NCI-H2107 treated with DMSO at 0.1 percent for 48 hours (cell line): ENCODE results near the gene F13A1.

Experiments
- DNase-seq: peaks from one replicate; lab custom pipeline; 2025; ENCODE audit not compliant: unreplicated experiment; lab: John Stamatoyannopoulos, UW

Gene F13A1

GRCh38 chr6:6319952-6320811 is at the start of gene F13A1:
TSS of gene F13A1 (minus strand) at chr6:6320662. CDS start at chr6:6318664, 1,998 bp downstream.
- DNase-seq: no peak

GRCh38 chr6:6368684-6369052 is 48.2 kb upstream of the F13A1 start:
- DNase-seq: no peak

- no peak for DNase-seq
Observed at GRCh38 chr6:6368040-6368683, 47.7 kb upstream of the F13A1 start.

- DNase-seq: no peak
Observed at GRCh38 chr6:6366803-6367202, 46.3 kb upstream of the F13A1 start.

- no peak for DNase-seq
Observed at GRCh38 chr6:6365242-6365641, 44.8 kb upstream of the F13A1 start.

- DNase-seq: no peak
Observed at GRCh38 chr6:6362056-6362840, 41.8 kb upstream of the F13A1 start.

- DNase-seq: no peak
Observed at GRCh38 chr6:6357530-6357929, 37.1 kb upstream of the F13A1 start.

- DNase-seq: no peak
Observed at GRCh38 chr6:6357032-6357431, 36.6 kb upstream of the F13A1 start.

- DNase-seq: no peak
Observed at GRCh38 chr6:6352772-6353171, 32.3 kb upstream of the F13A1 start.

- DNase-seq: no peak
Observed at GRCh38 chr6:6351511-6352025, 31.1 kb upstream of the F13A1 start.

GRCh38 chr6:6350696-6351095 is 30.2 kb upstream of the F13A1 start:
- DNase-seq: no peak

GRCh38 chr6:6348256-6348655 is 27.8 kb upstream of the F13A1 start:
- DNase-seq: no peak

- no peak for DNase-seq
Observed at GRCh38 chr6:6346427-6347023, 26.1 kb upstream of the F13A1 start.

GRCh38 chr6:6333501-6333900 is 13.0 kb upstream of the F13A1 start:
- DNase-seq: no peak

- DNase-seq: no peak
Observed at GRCh38 chr6:6332811-6333244, 12.4 kb upstream of the F13A1 start.

- no peak for DNase-seq
Observed at GRCh38 chr6:6331946-6332601, 11.6 kb upstream of the F13A1 start.

- no peak for DNase-seq
Observed at GRCh38 chr6:6331393-6331792, 10.9 kb upstream of the F13A1 start.

- no peak for DNase-seq
Observed at GRCh38 chr6:6330407-6330806, 9.9 kb upstream of the F13A1 start.

- DNase-seq: no peak
Observed at GRCh38 chr6:6328451-6328850, 8.0 kb upstream of the F13A1 start.

- DNase-seq: no peak
Observed at GRCh38 chr6:6323352-6323751, 2.9 kb upstream of the F13A1 start.

GRCh38 chr6:6320901-6321300 is 439 bp upstream of the F13A1 start:
- no peak for DNase-seq
